ENCODE results near the gene MOV10.
"Not testable (repeated sequence)": the region's sequence is repeated elsewhere in the genome, so short reads cannot be mapped to it uniquely, and the experiment has no call there.

MOV10 gene

GRCh38 chr1:112674440-112674985 is at the start of gene MOV10:
MOV10 (plus strand) TSS chr1:112674659; CDS start chr1:112674913, 254 bp downstream.
- peak; percentile 69 for FAIRE-seq
- DNase-seq (ENCODE audit: extremely low spot score, insufficient read length, low read depth), result peak; percentile 50

- FAIRE-seq (no peak), DNase-seq (ENCODE audit: extremely low spot score, insufficient read length, low read depth) (no peak)
Measured at GRCh38 chr1:112625696-112626095, 48.8 kb upstream of the MOV10 start.

GRCh38 chr1:112626193-112626592 is 48.3 kb upstream of the MOV10 start:
- FAIRE-seq (no peak), DNase-seq (ENCODE audit: extremely low spot score, insufficient read length, low read depth) (no peak)

GRCh38 chr1:112626887-112627286 is 47.6 kb upstream of the MOV10 start:
- DNase-seq (ENCODE audit: extremely low spot score, insufficient read length, low read depth) (no peak), FAIRE-seq (no peak)

GRCh38 chr1:112628516-112628915 is 45.9 kb upstream of the MOV10 start:
- DNase-seq (ENCODE audit: extremely low spot score, insufficient read length, low read depth) (no peak), FAIRE-seq (no peak)

GRCh38 chr1:112629256-112629655 is 45.2 kb upstream of the MOV10 start:
- DNase-seq (ENCODE audit: extremely low spot score, insufficient read length, low read depth) (no peak), FAIRE-seq (no peak)

- no peak for DNase-seq (ENCODE audit: extremely low spot score, insufficient read length, low read depth)
- no peak for FAIRE-seq
Measured at GRCh38 chr1:112633628-112634027, 40.8 kb upstream of the MOV10 start.

GRCh38 chr1:112634367-112634766 is 40.1 kb upstream of the MOV10 start:
- no peak for FAIRE-seq
- DNase-seq (ENCODE audit: extremely low spot score, insufficient read length, low read depth), result no peak

- DNase-seq (ENCODE audit: extremely low spot score, insufficient read length, low read depth), result no peak
- peak; percentile 59 for FAIRE-seq
Measured at GRCh38 chr1:112636056-112636455, 38.4 kb upstream of the MOV10 start.

- FAIRE-seq (peak; percentile 72), DNase-seq (ENCODE audit: extremely low spot score, insufficient read length, low read depth) (no peak)
Measured at GRCh38 chr1:112636597-112637253, 37.7 kb upstream of the MOV10 start.

- FAIRE-seq (no peak), DNase-seq (ENCODE audit: extremely low spot score, insufficient read length, low read depth) (no peak)
Measured at GRCh38 chr1:112637254-112638109, 37.0 kb upstream of the MOV10 start.

GRCh38 chr1:112638110-112638428 is 36.4 kb upstream of the MOV10 start:
- FAIRE-seq, result no peak

GRCh38 chr1:112640437-112640836 is 34.0 kb upstream of the MOV10 start:
- FAIRE-seq; DNase-seq (ENCODE audit: extremely low spot score, insufficient read length, low read depth): not testable (repeated sequence)

More at GRCh38 chr1:112638110-112638428, 36.4 kb upstream of the MOV10 start:
- DNase-seq (ENCODE audit: extremely low spot score, insufficient read length, low read depth), result no peak

GRCh38 chr1:112643080-112643479 is 31.4 kb upstream of the MOV10 start:
- no peak for FAIRE-seq
- DNase-seq (ENCODE audit: extremely low spot score, insufficient read length, low read depth), result no peak

- DNase-seq (ENCODE audit: extremely low spot score, insufficient read length, low read depth) (no peak), FAIRE-seq (no peak)
Measured at GRCh38 chr1:112646225-112646624, 28.2 kb upstream of the MOV10 start.

GRCh38 chr1:112651205-112651604 is 23.3 kb upstream of the MOV10 start:
- DNase-seq (ENCODE audit: extremely low spot score, insufficient read length, low read depth) (no peak), FAIRE-seq (no peak)

- DNase-seq (ENCODE audit: extremely low spot score, insufficient read length, low read depth) (no peak), FAIRE-seq (no peak)
Measured at GRCh38 chr1:112665857-112666256, 8.6 kb upstream of the MOV10 start.

GRCh38 chr1:112666946-112667345 is 7.5 kb upstream of the MOV10 start:
- FAIRE-seq, result no peak
- no peak for DNase-seq (ENCODE audit: extremely low spot score, insufficient read length, low read depth)

GRCh38 chr1:112672009-112672408 is 2.5 kb upstream of the MOV10 start:
- DNase-seq (ENCODE audit: extremely low spot score, insufficient read length, low read depth) (no peak), FAIRE-seq (no peak)

- no peak for DNase-seq (ENCODE audit: extremely low spot score, insufficient read length, low read depth)
- FAIRE-seq, result no peak
Measured at GRCh38 chr1:112672842-112673241, 1.6 kb upstream of the MOV10 start.
